Superior temporal gyrus (tissue), 1 donor: Measurements from ENCODE around the gene RERE.

Source experiments
- DNase-seq: peaks from one replicate; pipeline ENCODE4 v3.0.0-alpha.2; 2016; ENCODE audit errors: extremely low spot score

Gene RERE

DNA sequence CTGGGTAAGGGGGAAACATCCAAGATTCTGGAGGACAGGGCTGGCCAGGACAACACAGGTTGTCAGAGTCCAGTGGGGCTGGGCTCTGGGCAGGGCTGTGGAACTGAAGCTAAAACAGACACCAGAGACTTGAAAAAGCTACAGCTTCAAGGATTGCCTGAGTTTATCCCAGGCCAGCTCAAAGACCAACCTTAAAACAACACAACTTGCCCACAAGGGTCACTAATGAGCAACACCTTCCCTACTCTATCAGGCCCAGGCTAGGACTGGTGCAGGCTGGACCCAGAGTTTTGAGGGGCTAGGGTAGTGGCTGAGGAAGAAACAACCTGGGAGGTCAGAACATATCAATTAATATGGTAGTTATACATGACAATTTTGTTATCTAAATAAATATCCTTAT is 338.9 kb downstream of the RERE start:
- no peak for DNase-seq

DNA sequence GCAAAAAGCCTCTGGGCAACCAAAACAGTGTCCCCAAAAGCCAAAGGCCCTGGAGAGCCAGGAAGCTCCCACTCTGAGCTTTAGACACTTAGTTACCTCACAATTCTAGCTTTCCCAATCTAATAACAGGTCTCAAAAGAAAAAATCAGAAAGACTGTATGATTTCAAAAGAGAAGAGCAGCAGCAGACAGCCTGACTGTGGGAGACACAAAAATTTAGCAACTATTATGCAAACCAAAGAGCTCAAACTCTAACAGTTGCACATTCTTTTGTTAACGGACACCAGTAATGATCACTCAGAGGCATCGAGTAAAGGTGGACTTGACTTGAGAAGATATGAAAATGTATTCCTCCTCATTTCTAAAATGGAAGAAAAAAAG is 339.5 kb downstream of the RERE start:
- DNase-seq = no peak

DNA sequence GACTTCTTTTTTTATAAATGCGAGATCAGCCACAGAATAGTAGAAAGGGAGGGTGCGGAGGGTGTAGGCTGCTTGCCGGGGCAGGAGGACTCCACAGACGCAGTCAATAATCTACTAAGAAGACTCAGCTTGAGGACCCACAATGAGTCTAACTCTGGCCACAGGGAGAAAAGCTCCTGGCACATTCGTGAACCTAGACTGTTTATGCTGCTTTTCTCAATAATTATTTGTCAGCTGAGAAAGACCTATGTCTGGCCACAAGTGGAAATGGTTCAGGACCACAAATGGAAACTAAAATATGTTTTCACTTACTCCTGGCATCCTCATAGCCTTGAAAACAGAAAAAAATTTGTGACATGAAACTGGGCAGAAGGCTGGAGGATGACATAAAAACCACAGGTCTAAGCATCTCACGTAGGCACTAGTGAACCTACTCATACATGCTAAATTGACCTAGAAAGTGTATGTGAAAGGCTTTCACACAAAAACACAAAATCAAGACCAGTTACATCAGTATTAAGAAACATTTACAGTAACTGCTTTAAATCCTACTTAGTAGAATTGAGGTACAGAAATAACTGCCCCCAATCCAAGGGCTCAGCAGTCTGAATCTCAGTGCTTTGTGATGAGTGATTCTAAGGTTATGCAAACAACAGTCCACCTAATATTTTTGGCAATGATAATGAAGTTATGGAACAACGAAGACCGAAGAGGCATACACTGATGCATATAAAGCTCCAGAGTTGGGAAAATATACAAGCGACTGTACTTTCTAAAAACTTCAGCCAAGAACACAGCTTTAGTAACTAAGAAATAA is 340.1 kb downstream of the RERE start:
- no peak for DNase-seq

DNA sequence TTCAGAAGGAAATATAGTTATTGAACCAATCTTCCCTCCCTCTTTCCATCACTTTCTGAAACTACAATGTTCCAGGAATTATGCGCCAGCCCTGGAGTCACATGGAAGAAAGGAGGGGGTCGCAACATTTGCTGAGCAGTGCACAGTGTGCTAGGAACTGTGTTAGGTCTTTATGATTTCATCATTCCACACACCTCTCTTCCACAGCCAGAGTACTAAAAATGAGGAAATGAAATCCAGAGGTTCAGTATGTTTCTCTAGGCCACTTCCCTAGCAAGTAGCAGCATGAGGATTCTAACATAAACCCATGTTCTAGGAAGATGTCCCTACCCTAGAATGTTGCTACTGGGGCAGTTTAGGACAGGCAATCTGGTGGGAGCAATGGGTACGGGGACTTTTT is 341.4 kb downstream of the RERE start:
- DNase-seq = no peak

DNA sequence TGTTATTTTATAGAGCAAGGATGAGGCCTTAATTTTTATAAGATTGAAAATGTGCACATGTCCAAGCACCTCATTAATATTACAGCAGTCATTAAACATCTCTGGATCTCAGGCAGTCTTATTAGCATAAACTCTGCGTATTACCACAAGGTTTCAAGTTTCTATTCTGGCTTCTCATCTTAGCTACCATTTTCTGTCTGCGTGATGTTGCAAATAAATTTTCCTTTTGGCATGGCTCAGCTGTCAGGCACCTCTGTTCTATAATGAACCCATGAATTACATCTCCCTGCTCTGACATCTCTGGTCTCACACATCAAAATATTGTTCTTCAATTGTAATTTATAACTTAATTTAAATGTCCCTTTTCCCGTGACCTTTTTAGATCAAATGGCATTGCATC is 343.1 kb downstream of the RERE start:
- DNase-seq = no peak

DNA sequence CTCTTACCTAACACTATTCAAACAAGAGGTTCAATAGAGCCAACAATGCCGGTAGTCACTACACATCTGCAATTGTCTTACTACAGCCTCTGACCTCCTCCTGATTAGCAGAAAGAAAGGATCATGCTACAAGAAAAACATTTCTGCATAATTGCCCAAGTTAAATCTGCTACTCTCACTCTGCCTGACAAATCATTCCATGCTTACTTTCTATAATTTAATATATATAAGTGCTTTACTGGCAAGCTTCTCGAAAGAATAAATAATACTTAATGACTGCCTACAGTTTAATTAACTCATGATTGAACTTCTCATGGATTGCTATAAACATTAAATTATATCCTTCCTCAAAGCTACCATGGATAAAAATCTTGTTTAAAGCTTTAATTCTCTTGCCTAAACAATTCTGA is 343.5 kb downstream of the RERE start:
- DNase-seq = no peak

DNA sequence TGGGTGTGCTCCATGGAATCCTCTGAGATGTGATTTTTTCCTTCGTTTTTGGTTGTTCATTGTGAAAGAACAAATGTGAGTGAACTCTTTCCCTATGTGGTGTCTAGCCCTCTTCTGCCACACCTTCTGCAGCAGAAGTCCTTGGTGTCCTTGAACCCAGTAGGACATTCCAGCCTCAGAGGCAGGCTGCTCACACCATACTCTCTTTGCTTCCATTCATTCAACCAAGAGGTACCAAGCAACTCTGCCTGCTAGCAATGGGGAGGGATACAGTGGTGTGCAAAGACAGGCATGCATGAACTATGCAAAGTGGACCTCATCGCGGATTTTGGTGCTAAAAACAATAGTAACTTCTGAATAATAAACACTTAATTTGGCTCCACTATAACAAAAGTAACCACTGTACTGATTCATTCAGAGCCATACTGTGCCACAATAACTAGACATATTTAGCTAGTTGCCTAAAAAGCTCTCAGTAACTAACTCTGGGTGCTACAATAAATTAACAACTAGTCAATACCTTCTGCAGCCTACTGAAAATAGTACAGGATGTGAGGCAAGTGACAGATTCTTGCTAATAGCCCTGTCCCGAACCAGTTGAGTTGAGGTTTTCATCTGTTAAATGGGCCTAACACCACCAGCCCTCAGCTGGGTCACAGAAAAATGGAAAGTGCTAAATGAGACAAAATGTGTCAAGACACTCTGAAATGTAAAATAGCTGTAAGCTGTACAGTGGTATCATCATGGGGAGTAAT is 344.1 kb downstream of the RERE start:
- no peak for DNase-seq

DNA sequence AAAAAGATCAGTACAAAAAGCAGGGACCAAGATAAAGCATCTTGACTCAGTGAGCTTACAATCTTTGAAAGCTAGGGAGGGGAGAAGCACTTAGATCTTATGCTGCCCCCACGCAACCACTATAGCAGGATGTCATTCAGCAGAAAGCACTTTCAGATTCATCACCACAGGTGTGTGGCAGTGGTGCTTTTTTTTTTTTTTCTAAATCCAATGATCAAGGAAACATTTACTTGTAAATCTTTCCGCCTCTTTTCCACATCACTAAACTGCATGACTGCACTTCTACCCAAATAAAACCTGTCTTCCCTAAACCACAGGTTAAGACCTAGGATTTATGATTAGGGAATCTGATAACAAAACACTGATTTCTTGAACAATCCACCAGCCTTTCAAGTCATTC is 344.8 kb downstream of the RERE start:
- DNase-seq = no peak

DNA sequence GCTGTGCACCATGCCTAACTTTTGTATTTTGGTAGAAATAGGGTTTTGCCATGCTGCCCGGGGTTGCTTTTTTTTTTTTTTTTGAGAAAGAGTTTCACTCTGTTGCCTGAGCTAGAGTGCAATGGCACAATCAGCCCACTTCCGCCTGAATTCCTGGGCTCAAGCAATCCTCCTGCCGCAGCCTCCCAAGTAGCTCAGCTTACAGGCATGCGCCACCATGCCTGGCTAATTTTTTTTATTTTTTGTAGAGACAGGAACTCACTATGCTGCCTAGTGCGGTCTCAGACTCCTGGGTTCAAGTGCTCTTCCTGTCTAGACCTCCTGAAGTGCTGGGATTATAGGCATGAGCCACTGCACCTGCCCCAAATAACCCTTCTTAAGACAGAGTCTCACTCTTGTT is 346.0 kb downstream of the RERE start:
- DNase-seq = no peak

DNA sequence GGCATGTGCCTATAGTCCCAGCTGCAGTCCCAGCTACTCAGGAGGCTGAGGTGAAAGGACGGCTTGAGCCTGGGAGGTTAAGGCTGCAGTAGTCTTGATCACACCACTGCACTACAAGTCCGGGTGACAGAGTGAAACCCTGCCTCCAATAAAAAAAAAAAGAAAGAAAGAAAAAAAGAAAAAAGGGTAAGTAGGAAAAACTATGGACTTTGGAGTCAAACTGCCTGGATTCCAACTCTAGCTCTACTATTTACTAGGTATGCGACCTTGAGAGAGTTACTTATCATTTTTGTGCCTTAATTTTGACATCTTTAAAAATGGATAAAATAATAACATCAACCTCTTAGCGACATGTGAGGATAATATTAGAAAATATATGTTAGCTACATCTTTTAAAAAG is 348.7 kb downstream of the RERE start:
- no peak for DNase-seq

DNA sequence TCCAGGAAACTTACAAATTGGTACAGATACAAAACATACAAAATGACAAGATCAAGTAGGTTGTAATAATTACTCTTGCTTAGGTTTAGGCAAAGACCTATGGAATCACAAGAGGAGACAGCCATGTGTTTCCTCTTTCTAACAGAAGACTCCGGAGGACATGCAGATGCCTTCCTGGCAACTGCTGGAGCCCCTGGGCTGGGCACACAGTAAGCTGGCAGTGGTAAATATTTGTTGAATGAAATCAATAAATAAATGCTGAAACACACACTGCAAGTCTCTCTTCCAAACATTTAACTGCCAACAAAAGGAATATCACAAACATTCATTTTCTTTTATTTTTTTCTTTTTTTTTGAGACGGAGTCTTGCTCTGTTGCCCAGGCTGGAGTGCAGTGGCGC is 350.1 kb downstream of the RERE start:
- DNase-seq = no peak

DNA sequence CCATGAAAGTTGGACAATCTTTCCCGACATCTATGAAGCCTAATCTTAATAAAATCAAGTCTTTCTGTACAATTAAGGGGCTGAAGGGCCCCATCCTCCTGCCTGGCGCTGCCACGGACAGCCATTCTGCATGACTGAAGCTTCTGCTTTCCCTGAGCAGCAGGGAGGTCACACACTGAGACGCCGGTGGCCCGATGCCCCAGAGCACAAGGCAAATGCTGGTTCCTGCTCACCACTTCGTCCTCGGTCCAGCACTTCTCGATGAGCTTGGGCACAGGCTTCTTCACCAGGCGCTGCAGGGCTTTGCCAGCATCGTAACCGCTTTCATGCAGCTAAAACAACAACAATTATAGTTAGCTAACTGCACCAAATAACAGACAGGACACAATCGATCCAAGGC is 351.7 kb downstream of the RERE start:
- no peak for DNase-seq

DNA sequence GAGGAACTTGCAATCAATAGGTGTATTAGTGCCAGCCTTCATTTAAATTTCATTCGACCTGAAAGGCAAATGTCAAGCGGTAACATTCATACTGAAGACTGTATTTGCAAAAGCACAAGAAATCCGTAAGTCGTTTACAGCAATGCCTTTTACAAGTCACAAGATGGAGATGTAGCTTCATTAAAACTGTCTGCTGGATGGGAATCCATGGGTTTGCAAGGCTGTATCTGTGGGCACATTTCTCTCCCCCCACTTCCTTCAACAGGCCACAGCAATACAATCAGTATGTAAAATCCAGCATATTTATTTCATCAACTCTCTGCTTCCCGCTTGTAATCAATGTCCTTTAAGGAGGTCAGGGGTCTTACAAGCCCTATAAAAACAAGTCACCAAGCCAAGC is 352.4 kb downstream of the RERE start:
- DNase-seq = no peak

DNA sequence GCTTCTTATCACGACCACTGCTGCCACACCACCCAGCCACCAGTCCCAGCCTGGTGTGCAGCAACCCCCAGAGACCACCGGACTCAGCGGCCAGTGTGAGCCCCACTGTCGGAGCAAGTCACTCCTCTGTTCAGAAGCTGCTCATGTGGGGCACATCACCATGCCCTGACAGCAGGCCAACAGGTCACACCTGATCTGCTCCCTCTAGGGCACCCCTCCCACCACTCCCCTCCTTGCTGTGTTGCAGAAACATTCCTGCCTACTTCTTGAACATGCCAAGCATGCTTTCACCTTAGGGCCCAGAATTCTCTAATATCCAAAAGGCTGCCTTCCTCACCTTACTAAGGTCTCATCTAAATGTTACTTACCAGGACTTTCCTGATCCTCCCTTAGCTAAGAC is 353.1 kb downstream of the RERE start:
- no peak for DNase-seq

DNA sequence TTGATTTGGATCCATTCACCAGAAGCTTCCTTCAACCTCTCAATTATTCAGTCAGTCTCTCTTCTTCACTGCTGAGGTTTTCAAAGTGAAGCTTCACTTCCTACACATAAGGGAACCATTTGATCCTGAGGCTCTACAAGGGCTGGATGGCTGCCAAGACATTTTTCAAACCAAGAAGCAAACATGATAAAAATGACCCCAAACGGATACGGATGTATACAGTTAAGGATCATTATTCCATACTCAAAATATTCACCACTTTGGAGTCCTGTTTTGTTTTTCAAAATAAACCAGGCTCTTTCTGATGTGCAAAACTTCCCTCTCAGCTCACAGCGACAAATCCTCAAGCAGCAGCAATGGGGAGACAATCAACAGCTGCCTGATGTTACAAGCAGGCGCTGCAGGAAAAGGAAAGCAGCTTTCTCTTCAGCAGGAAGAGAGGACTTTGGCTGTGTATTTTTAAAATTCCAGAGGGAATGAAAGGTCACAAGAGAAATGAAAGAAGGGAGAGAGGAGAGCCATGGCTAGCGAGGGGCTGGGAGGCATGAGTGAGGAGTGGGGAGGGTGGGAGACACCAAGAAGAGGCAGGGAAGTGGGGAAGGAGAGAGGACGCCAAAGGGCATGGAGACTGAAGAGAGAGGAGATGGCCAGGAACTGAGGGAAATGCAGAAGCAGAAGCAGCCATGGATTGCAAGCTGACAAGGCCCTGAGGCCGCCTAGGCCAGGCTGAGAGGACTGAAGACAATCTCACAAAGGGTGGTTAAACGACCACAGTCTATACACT is 354.1 kb downstream of the RERE start:
- DNase-seq = peak; percentile 78

DNA sequence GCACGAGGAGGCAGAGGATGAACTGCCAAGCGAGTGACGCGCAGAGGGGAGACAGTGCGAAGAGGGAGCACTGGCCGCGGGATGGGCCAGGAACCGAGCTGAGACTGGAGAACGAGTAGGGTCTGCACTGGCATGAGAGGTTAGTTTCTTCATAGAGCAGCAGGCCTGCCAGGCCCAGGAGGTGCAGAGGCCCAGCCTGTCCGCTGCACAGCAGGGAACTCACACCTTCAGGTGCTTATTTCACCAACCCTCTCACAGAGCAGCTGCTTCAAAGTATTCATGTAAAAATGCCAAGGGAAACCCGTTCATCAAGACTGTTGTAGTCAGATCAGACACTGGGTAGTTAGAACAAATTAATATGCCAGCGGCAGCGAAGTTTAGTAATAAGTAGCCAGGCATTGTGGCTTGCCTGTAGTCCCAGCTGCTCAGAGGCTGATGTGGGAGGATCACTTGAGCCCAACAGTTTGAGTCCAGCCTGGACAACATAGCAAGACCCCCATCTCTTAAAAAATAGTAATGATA is 355.0 kb downstream of the RERE start:
- no peak for DNase-seq

DNA sequence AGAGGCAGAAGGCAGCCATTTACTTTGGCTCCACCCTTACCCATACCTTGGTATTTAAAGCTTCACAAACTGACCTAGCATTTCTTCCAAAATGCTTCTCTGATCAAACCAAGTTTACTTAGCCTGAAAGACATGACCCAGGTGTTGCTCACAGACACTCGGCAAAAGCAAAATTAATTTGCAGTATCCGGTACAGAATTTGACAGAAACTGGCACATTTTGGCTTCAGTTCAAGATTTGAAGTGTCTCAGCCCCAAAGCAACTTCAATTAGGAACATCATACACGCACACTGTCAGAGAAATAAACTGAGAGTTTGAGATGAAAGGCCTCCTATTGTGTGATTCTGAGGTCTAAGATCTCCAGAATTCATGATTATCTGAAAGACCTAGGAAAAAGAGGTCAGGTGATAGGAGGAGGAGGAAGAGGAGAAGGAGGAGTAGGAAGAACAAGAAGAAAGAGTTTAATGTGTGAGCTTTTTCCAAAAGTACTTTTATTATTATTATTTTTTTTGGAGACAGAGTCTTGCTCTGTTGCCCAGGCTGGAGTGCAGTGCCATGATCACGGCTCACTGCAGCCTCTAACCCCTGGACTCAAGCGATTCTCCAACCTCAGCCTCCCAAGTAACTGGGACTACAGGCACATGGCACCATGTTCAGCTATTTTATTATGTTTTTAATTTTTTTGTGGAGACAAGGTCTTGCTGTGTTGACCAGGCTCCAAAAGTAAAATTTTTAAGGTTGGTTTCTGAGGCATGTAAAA is 355.9 kb downstream of the RERE start:
- no peak for DNase-seq

DNA sequence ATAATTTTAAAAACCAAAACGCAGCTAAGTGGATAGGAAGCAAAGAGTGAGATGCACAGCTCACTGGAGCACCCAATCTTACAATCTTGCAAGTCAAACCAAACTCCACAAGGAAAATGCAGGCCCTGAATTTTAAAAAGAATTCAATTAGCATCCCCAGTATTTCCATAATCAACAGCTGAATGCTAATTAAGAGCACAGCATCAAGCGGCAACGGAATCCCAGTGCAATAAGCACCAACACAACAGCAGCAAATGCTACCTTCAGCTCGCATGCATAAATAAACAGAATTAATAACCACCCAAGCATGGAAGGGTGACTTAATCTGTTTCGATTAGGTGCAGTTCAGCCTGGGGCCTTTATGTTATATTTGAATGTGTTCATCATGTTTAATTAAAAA is 356.7 kb downstream of the RERE start:
- DNase-seq = no peak

DNA sequence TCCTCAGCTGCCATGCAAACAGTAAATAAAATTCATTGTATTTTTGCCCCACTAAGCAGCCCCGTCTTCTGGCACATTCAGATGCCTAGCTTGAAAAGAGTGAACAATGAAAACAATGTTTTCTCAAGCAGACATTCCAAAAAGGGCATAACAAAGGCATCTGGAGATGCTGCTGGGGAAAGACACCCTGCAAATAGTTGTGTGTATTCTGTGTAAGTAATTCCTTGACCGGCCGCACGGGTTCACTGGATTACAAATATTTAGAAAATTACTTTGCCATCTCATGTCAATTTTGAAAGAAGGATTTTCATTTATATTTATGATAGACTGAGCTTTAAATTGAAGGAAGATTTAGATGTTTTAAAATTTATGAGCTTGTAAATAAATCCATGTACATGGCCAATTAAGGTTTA is 357.3 kb downstream of the RERE start:
- no peak for DNase-seq

DNA sequence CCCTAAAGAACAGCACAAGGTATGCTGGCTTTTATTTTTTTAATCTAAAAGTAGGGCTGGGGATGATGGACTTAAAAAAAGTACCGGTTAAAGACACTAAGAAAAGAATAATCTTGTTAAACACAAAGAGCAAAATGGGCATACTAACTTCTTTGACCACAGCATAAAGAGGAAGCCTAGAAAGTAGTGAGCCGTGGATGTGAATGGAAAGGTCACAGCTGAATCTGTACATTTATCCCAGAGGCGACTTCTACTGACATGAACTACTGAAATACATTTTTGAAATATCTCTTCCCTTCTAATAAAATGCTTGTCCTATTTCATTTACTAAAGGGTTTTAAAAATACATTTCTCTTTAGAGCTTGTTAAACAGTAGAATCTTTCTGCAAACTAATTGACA is 358.8 kb downstream of the RERE start:
- no peak for DNase-seq

DNA sequence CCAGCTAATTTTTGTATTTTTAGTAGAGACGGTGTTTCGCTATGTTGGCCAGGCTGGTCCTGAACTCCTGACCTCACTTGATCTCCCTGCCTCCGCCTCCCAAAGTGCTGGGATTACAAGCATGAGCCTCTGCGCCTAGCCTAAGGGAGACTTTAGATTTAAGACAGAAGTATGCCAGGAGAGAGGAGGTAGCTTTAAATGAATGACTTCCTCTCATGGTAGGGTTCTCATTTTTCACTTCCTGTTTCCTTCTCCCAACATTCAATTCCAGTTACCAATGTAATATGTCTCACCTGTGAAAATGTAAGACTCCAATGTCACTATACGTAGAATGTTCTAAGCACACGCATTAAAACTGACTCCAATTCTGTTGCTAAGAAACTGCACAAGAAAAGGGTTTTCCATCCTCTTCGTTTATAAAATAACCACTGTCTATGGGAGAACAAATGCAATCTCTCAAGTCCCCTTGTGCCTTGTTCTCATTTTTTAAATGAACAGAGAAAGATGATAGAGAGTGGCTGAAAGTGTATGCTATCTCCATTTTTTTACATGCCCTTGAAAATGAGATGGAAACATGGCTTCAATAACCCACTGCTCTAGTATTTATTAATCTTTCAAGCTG is 359.6 kb downstream of the RERE start:
- DNase-seq = no peak
